Caco-2 (cell line): Measurements from ENCODE around the gene FRY. TPM values are rescaled to one million over a fixed set of nuclear protein-coding genes. Genes with fewer than 3 reads are reported as not detected.

Experiments
- BruUV-seq: library from RNA; stranded (reverse); fragments of 400-500 nt; replicated peaks from 2 replicates; lab custom pipeline; 2021; lab: Mats Ljungman, UMichigan
- CTCF ChIA-PET: fragments of 300-600 bp; sonication (Branson Sonifier 250); formaldehyde crosslinking; loops from one replicate; lab custom pipeline; 2022; ENCODE audit warnings: antibody characterized with exemption; lab: Charles Lee
- POLR2A ChIA-PET: fragments of 300-600 bp; sonication (Branson Sonifier 250); formaldehyde crosslinking; loops from one replicate; lab custom pipeline; 2022; ENCODE audit warnings: antibody characterized with exemption; lab: Charles Lee
- DNase-seq, 2 experiments: peaks; one replicate each; pipeline versions ENCODE4 v3.0.0 to v3.0.0-alpha.2; 2020 to 2022
- H3K27me3 ChIP-seq: replicated peaks from 2 replicates; pipeline ENCODE4 v1.6.0; 2011; ENCODE audit warnings: low read length; ENCODE audit not compliant: control insufficient read depth, insufficient read depth
- H3K36me3 ChIP-seq: 2 replicates; pipeline ENCODE4 v1.5.1; 2011; ENCODE audit warnings: low read length; ENCODE audit not compliant: control insufficient read depth, insufficient read depth
- H3K4me1 ChIP-seq: fragments of 250-450 bp; sonication (Bioruptor Pico); 2 replicates; pipeline ENCODE4 v1.5.1; 2020; ENCODE audit warnings: mild to moderate bottlenecking
- H3K4me3 ChIP-seq: 2 replicates; pipeline ENCODE4 v1.5.1; 2011; ENCODE audit warnings: low read depth, mild to moderate bottlenecking, control low read depth, low read length
- H3K9me3 ChIP-seq: fragments of 250-450 bp; sonication (Bioruptor Pico); 2 replicates; pipeline ENCODE4 v1.5.1; 2020; ENCODE audit warnings: mild to moderate bottlenecking, moderate library complexity
- H3K27ac Mint-ChIP-seq: one replicate; pipeline ENCODE4 v1.8.0; 2022; ENCODE audit warnings: mixed read lengths; ENCODE audit not compliant: unreplicated experiment
- H3K27me3 Mint-ChIP-seq: one replicate; pipeline ENCODE4 v1.8.0; 2022; ENCODE audit warnings: mixed read lengths; ENCODE audit not compliant: insufficient read depth, unreplicated experiment
- H3K36me3 Mint-ChIP-seq: one replicate; pipeline ENCODE4 v1.8.0; 2022; ENCODE audit warnings: mild to moderate bottlenecking, mixed read lengths; ENCODE audit not compliant: insufficient read depth, unreplicated experiment
- H3K4me1 Mint-ChIP-seq: one replicate; pipeline ENCODE4 v1.8.0; 2022; ENCODE audit warnings: low read depth, mixed read lengths; ENCODE audit not compliant: unreplicated experiment
- H3K4me3 Mint-ChIP-seq: one replicate; pipeline ENCODE4 v1.8.0; 2022; ENCODE audit warnings: mild to moderate bottlenecking, moderate library complexity, mixed read lengths; ENCODE audit not compliant: unreplicated experiment
- H3K9me3 Mint-ChIP-seq: one replicate; pipeline ENCODE4 v1.8.0; 2022; ENCODE audit warnings: mixed read lengths; ENCODE audit not compliant: unreplicated experiment
- CTCF ChIP-seq, 2 experiments: fragments of 200-600 bp in 1 of 2; IDR thresholded peaks; 1 replicate in 1 of 2; 2 replicates in 1 of 2; pipeline versions ENCODE4 v1.5.1 to v1.8.0; 2011 to 2022; ENCODE audit warnings: antibody characterized with exemption in 1 of 2, control low read depth in 1 of 2, inconsistent platforms in 1 of 2, low read depth in 1 of 2, low read length in 1 of 2, mild to moderate bottlenecking in 1 of 2, moderate library complexity in 1 of 2; ENCODE audit not compliant: insufficient read depth in 1 of 2, severe bottlenecking in 1 of 2, unreplicated experiment in 1 of 2
- intact Hi-C: fragments of 100-400 bp; cut with micrococcal nuclease; formaldehyde crosslinking; loops from one replicate; pipeline ENCODE4 v1.10.0; 2022; ENCODE audit not compliant: unreplicated experiment
- total RNA-seq: library from RNA; stranded (reverse); gene quantifications from 2 replicates; pipeline ENCODE4 v1.2.3, GENCODE V29; 2022

FRY gene
- total RNA-seq, 1 experiment from 2014 or later: 118 TPM

- no peaks in the 10 kb centered on the region for H3K27me3 ChIP-seq
- no peaks in the 10 kb centered on the region for H3K9me3 Mint-ChIP-seq
- no peaks in the 10 kb centered on the region for H3K9me3 ChIP-seq
- peaks cover 11% of the 10 kb centered on the region for H3K36me3 Mint-ChIP-seq
- TF ChIP-seq CTCF (IDR thresholded peaks at IDR 0.05; ENCODE audit: insufficient read depth in 1 of 2, low read depth in 1 of 2, low read length in 1 of 2, severe bottlenecking in 1 of 2, unreplicated experiment in 1 of 2): no peak
- no peaks in the 10 kb centered on the region for H3K27me3 Mint-ChIP-seq
- H3K4me3 Mint-ChIP-seq: no peak overlapping the region
- ChIA-PET CTCF (interaction anchor here (1.0 kb wide), 1 partner anchor 10 kb away, joined by 4 read pairs; no protein-coding TSS in a partner anchor), POLR2A (interaction anchor here (0.7 kb wide), 2 partner anchors 30 to 423 kb away, joined by 7 to 13 read pairs; no protein-coding TSS in a partner anchor)
- H3K4me1 Mint-ChIP-seq: peaks cover 18% of the 10 kb centered on the region
- BruUV-seq: no TSS peak
- H3K4me3 ChIP-seq: no peak overlapping the region
- H3K4me1 ChIP-seq: peaks cover 6% of the 10 kb centered on the region
- H3K36me3 ChIP-seq: no peaks in the 10 kb centered on the region
- no peak overlapping the region for H3K27ac Mint-ChIP-seq
- DNase-seq: no peak
- intact Hi-C loops: loop anchor here (2.0 to 10.0 kb wide), 5 partner anchors 29 to 395 kb away; partner anchors contain the start of gene N4BP2L1
Observed at GRCh38 chr13:32029684-32030083, 1.9 kb upstream of the FRY start.

GRCh38 chr13:32031815-32032370 is 319 bp downstream of the FRY start:
- intact Hi-C loops: loop anchor here (1.0 to 5.0 kb wide), 5 partner anchors 27 to 195 kb away; no protein-coding TSS in a partner anchor
- H3K27me3 Mint-ChIP-seq: no peaks in the 10 kb centered on the region
- peaks cover 11% of the 10 kb centered on the region for H3K36me3 Mint-ChIP-seq
- Histone ChIP-seq H3K36me3 (no peaks in the 10 kb centered on the region), H3K9me3 (no peaks in the 10 kb centered on the region), H3K4me3 (peak overlapping the region; percentile 64), H3K27me3 (no peaks in the 10 kb centered on the region), H3K4me1 (peaks cover 21% of the 10 kb centered on the region)
- H3K4me1 Mint-ChIP-seq: peaks cover 30% of the 10 kb centered on the region
- H3K27ac Mint-ChIP-seq: peak overlapping the region; percentile 83
- H3K9me3 Mint-ChIP-seq: no peaks in the 10 kb centered on the region
- H3K4me3 Mint-ChIP-seq: peak overlapping the region; percentile 78
- TF ChIP-seq CTCF (IDR thresholded peaks at IDR 0.05; ENCODE audit: insufficient read depth in 1 of 2, low read depth in 1 of 2, low read length in 1 of 2, severe bottlenecking in 1 of 2, unreplicated experiment in 1 of 2): no peak
- ChIA-PET POLR2A (interaction anchor here (0.8 kb wide), 1 partner anchor 283 kb away, joined by 3 read pairs; no protein-coding TSS in a partner anchor), CTCF (interaction anchor here (0.6 to 1.2 kb wide), 3 partner anchors 25 to 283 kb away, joined by 3 to 5 read pairs (median 3); partner anchors contain the start of genes BRCA2 and ZAR1L)
- BruUV-seq: no TSS peak
- no peak for DNase-seq

GRCh38 chr13:32032759-32033158 is 1.2 kb downstream of the FRY start:
- TF ChIP-seq CTCF (IDR thresholded peaks at IDR 0.05; ENCODE audit: insufficient read depth in 1 of 2, low read depth in 1 of 2, low read length in 1 of 2, severe bottlenecking in 1 of 2, unreplicated experiment in 1 of 2): no peak
- no peak for DNase-seq
- Histone ChIP-seq H3K9me3 (no peaks in the 10 kb centered on the region), H3K4me3 (no peak overlapping the region), H3K36me3 (no peaks in the 10 kb centered on the region), H3K4me1 (peaks cover 22% of the 10 kb centered on the region), H3K27me3 (no peaks in the 10 kb centered on the region)
- peak overlapping the region; percentile 60 for H3K4me3 Mint-ChIP-seq
- intact Hi-C loops: loop anchor here (1.0 to 5.0 kb wide), 3 partner anchors 14 to 195 kb away; no protein-coding TSS in a partner anchor
- peaks cover 34% of the 10 kb centered on the region for H3K4me1 Mint-ChIP-seq
- ChIA-PET CTCF (no interaction called here), POLR2A (no interaction called here)
- no peak overlapping the region for H3K27ac Mint-ChIP-seq
- H3K36me3 Mint-ChIP-seq: peaks cover 11% of the 10 kb centered on the region
- no peaks in the 10 kb centered on the region for H3K27me3 Mint-ChIP-seq
- no TSS peak for BruUV-seq
- H3K9me3 Mint-ChIP-seq: no peaks in the 10 kb centered on the region
